HL-60 (cell line): ENCODE measurements around the gene TGFB1.
A peak's percentile ranks its signal among the peaks of the same experiment; 100 is the strongest.

Source experiments
- DNase-seq, 2 experiments: peaks; one replicate each; pipeline ENCODE4 v3.0.0-alpha.2; 2010 to 2020; ENCODE audit warnings: low read depth in 1 of 2, low spot score in 1 of 2
- H3K27ac ChIP-seq: fragments of 250-450 bp; sonication (Bioruptor Pico); replicated peaks from 2 replicates; pipeline ENCODE4 v1.5.1; 2020; ENCODE audit warnings: mild to moderate bottlenecking, moderate library complexity
- H3K27me3 ChIP-seq: fragments of 250-450 bp; sonication (Bioruptor Pico); 2 replicates; pipeline ENCODE4 v1.5.1; 2021; ENCODE audit warnings: mild to moderate bottlenecking, moderate library complexity; ENCODE audit not compliant: insufficient read depth, poor library complexity, severe bottlenecking
- H3K4me3 ChIP-seq: replicated peaks from 2 replicates; pipeline ENCODE4 v1.5.1; 2011; ENCODE audit warnings: mild to moderate bottlenecking, control low read depth, low read length; ENCODE audit not compliant: insufficient read depth
- CTCF ChIP-seq: IDR thresholded peaks from one replicate; pipeline ENCODE4 v1.5.1; 2011; ENCODE audit warnings: low read length, control low read depth, inconsistent platforms; ENCODE audit not compliant: insufficient read depth
- GABPA ChIP-seq: IDR thresholded peaks from 2 replicates; pipeline ENCODE4 v1.6.1; 2012; ENCODE audit warnings: low read depth
- POLR2AphosphoS5 ChIP-seq: IDR thresholded peaks from 2 replicates; pipeline ENCODE4 v1.6.1; 2012; ENCODE audit warnings: low read depth
- REST ChIP-seq: IDR thresholded peaks from 2 replicates; pipeline ENCODE4 v1.6.1; 2012; ENCODE audit warnings: low read depth; ENCODE audit not compliant: insufficient replicate concordance
- SPI1 ChIP-seq: IDR thresholded peaks from 2 replicates; pipeline ENCODE4 v1.6.1; 2012; ENCODE audit warnings: low read depth, mild to moderate bottlenecking, borderline replicate concordance

The TGFB1 gene

GRCh38 chr19:41311613-41312012, 42.1 kb downstream of the TGFB1 start:
- Histone ChIP-seq H3K27me3 (no peaks in the 10 kb centered on the region), H3K4me3 (no peak overlapping the region), H3K27ac (no peak overlapping the region)
- TF ChIP-seq CTCF (no peak), REST (no peak), GABPA (no peak), SPI1 (no peak)
- no peak for DNase-seq

- H3K27me3 ChIP-seq, result no peaks in the 10 kb centered on the region
- peak overlapping the region; percentile 67 for H3K4me3 ChIP-seq
- H3K27ac ChIP-seq, result peak overlapping the region; percentile 95
- DNase-seq, result no peak
- TF ChIP-seq GABPA (no peak), POLR2AphosphoS5 (no peak), CTCF (no peak), REST (no peak), SPI1 (no peak)
Measured at GRCh38 chr19:41311072-41311471, 42.6 kb downstream of the TGFB1 start.

GRCh38 chr19:41310033-41310831, 43.5 kb downstream of the TGFB1 start, which contains the start of gene CCDC97:
Gene CCDC97, plus strand, starts transcription at chr19:41310172. Its CDS starts 139 bp downstream, at chr19:41310311.
- peak; percentile 86 to 87 for DNase-seq
- Histone ChIP-seq H3K27ac (peak within 1 kb of the TSS; percentile 95), H3K4me3 (peak within 1 kb of the TSS; percentile 67), H3K27me3 (no peaks in the 10 kb centered on the region)
- TF ChIP-seq CTCF (no peak), REST (no peak), POLR2AphosphoS5 (peak; percentile 51), SPI1 (no peak), GABPA (peak; percentile 91)
